ENCODE data around the gene ARHGAP21. TPM values are rescaled to one million over a fixed set of nuclear protein-coding genes. Genes with fewer than 3 reads are reported as not detected.

Gene ARHGAP21
- polyA plus RNA-seq, 4 donors: 67.0 to 98.7 (median 84.0) TPM

GRCh38 chr10:24589265-24589664 is 134.4 kb downstream of the ARHGAP21 start:
- DNase-seq (ENCODE audit: low read depth in 4 of 4, low spot score in 2 of 4): no peak

DNA sequence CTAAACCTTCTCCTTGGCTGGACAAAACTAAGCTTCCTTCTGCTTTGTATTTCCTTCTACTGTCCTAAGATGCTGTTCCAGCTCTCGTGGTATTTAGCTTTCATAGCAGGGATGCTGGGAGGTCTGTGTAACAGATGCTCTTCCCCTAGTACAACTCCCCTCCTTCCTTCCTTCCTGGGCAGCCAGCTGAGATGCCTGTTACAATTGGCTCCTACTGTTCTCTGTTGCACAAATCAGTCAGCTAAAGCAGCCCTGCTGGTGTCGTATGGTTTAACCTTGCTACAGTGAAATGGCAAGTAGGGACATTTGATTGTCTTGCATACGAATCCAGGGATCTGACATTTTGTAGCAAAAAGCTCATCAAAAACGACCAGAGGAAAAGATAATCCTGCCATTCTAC is 143.8 kb downstream of the ARHGAP21 start:
- DNase-seq (ENCODE audit: low read depth in 4 of 4, low spot score in 2 of 4): no peak

GRCh38 chr10:24579448-24579847 is 144.2 kb downstream of the ARHGAP21 start:
- no peak for DNase-seq (ENCODE audit: low read depth in 4 of 4, low spot score in 2 of 4)

- DNase-seq (ENCODE audit: low read depth in 4 of 4, low spot score in 2 of 4): no peak
Observed at GRCh38 chr10:24575481-24576002, 148.1 kb downstream of the ARHGAP21 start.

DNA sequence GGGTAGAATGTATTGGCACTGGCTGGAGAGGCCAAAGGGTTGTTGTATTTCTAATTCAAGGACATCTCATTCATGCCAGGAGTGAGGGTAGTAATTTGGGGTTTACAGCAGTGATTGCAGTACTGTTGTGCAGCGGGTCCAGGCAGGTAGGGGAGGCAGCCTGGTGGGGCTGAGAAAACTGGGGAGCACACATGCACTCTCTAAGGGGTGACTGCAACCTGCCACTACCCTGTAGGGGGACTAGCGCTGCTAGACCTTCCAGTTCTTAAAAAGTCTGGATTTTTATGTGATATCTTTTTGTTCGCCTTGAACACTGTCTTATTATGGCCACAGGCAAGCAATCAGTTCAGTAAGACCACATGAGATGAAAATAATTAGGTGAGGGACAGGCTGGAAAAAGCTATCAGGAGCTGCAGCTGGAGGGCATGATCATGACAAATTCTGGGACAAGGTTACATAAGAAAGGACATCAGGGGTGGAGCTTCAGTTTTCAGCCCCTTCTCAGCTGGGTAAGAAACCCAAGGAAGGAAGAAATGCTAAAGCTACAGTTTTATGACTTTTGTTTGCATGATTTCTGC is 149.0 kb downstream of the ARHGAP21 start:
- DNase-seq (ENCODE audit: low read depth in 4 of 4, low spot score in 2 of 4): no peak

- no peak for DNase-seq (ENCODE audit: low read depth in 4 of 4, low spot score in 2 of 4)
Observed at GRCh38 chr10:24574161-24574560, 149.5 kb downstream of the ARHGAP21 start.

DNA sequence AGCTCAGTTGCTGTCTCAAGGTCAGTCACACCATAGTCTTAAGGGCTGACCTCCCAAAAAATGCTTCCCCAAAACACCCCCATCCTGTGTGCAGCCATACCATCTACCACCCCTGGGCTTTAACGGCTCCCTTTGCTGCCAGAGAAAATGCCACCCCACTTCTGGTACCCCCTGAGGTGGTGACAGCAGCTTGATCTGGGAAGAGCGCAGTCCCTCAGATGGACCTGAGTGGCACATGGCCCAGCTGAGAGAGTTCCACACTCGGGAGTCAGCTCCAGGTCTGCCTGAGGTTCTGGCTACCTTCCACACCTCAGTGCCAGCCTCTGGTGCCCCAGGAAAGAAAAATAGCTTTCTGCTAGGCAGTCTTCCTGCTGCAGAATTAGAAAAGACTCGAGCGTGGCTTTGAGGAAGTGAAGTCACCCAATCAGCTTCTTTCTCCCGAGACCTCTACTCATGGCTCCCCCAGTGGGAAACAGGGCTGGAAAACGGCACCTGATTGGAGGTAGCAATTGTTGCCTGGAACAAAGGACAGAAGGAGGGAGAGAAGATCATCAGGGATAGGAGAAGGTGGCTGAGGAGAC is 151.7 kb downstream of the ARHGAP21 start:
- DNase-seq (ENCODE audit: low read depth in 4 of 4, low spot score in 2 of 4): no peak

DNA sequence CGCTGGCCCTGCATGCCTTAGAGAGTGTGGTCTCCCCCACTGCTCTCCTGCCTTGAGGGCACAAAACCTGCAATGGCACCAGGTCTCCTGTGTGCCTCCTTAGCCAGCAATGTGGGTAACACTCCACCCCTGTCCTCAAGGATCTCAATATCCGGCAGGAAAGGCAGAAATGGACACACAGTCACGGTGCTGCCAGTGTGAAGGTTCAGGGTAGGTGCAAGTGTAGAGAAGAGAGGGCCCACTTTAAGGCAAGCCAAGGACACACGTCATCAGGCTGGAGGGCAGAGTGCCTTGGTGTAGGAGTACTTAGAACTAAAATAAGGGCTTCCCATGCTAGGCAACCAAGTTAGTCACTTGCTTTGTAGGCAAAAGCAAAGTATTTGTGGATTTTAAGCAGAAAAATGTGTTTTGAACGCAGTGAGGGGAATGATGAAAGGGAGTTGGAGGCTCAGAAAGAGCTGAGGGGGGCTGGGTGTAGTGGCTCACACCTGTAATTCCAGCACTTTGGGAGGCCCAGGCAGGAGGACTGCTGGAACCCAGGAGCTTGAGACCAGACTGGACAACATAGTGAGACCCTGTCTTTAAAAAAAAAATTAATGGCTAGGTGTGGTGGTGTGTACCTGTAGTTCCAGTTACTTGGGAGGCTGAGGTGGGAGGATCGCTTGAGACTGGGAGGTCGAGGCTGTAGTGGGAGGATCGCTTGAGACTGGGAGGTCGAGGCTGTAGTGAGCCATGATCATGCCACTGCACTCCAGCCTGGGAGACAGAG is 152.8 kb downstream of the ARHGAP21 start:
- DNase-seq (ENCODE audit: low read depth in 4 of 4, low spot score in 2 of 4): no peak

GRCh38 chr10:24569828-24570657 is 153.6 kb downstream of the ARHGAP21 start:
- DNase-seq (ENCODE audit: low read depth in 4 of 4, low spot score in 2 of 4): no peak

DNA sequence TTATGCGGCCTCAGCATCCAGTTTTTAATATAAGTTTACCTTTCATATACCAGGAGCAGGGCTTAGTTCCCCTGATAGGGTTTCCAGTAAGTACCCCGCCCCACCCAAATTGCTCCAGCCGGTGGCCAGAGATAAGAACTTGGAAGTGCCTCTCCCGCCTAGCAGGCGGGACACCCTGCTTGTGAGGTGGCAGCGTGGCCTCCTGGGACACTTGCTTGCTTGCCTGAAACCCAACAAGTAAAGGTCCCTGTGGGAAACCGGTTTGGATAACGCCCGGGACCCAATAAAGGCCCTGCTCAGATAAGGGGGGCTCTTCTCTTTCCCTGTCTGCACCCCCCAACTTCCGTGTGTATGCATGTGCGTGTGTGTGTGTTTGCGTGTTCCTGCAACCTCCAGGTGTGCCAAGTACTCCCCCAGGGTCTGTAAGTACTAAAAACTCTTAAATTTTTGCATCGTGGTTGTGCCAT is 154.3 kb downstream of the ARHGAP21 start:
- DNase-seq (ENCODE audit: low read depth in 4 of 4, low spot score in 2 of 4): no peak

- no peak for DNase-seq (ENCODE audit: low read depth in 4 of 4, low spot score in 2 of 4)
Observed at GRCh38 chr10:24568042-24568441, 155.6 kb downstream of the ARHGAP21 start.

GRCh38 chr10:24561453-24561852 is 162.2 kb downstream of the ARHGAP21 start:
- DNase-seq (ENCODE audit: low read depth in 4 of 4, low spot score in 2 of 4): peak in 1 of 4 donors; percentile 21

GRCh38 chr10:24556750-24557742 is 166.6 kb downstream of the ARHGAP21 start:
- peak in 2 of 4 donors; percentile 32 to 64 for DNase-seq (ENCODE audit: low read depth in 4 of 4, low spot score in 2 of 4)

DNA sequence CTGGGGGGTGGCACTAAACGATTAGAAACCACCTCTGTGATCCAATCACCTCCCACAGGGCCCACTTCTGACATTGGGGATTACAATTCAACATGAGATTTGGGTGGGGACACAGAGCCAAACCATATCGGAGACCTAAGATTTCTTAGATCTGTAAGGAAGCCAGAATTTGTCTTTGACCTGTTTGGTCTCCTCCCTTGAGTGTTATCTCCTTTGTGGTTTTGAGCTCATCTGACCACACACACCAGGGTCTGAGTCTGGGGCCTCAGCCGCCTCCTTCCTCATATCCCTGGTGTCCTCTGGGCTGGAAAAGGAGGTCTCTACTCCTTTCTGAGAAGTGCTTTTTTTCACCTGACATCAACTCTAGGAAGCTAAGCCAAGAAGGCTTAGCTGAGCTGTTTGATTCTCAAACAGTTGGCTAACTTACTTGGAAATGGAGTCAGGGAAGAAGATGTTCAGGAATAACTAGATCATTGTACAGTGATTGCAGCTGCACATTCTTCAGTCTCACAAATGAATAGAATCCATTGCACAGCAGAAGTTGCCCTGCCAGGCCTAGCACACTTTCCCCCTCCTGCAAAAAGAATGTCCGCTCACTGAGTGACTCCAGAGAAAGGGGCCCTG is 167.4 kb downstream of the ARHGAP21 start:
- DNase-seq (ENCODE audit: low read depth in 4 of 4, low spot score in 2 of 4): no peak

DNA sequence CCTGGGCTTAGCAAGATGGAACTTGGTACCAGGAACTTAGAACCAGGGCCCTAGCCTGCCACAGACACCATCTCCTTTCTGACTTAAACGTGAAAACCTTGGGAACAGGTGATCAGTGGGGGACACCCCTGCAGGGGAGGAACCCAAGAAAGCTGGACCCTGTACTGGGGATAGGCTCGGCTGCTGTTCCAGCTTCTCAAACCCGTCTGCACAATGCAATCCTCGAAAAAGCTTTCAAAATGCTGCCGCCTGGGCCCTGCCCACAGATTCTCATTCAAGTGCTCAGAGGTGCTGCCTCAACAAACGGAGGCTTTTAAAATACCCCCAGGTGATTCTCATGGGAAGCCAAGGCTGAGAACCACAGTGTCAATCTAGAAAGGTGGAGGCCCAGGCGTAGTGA is 169.7 kb downstream of the ARHGAP21 start:
- DNase-seq (ENCODE audit: low read depth in 4 of 4, low spot score in 2 of 4): no peak

GRCh38 chr10:24553051-24553612 is 170.6 kb downstream of the ARHGAP21 start:
- no peak for DNase-seq (ENCODE audit: low read depth in 4 of 4, low spot score in 2 of 4)

DNA sequence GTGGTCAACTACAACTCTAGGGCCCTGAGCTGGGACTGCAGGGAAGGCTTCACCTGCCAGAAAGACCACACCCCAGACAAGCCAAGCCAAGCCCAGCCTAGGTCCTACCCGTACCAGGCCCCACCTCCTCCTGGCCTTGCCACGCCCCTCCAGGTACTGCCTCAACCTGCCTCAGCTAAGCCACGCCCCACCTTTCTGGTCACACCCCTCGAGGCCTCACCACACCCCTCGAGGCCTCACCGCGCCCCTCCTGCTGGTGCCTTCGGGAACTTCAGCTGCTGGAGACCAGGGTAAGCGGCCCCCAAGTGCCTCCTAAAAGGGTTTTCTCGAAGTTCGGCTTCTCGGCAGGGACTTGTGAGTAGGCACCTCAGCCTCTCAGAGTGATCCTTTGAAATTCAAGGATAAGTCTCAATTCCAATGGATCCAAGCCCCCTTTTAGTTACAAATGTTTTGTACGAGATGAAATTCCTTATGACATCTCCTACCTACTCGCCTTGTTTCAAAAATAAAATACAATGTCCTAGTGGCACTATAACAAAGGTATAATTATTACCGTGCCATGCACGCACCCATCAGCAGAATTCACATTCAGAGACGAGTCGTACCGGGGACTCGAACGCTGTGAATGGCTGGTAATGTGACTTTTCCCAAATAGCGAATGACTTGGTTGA is 171.2 kb downstream of the ARHGAP21 start:
- no peak for DNase-seq (ENCODE audit: low read depth in 4 of 4, low spot score in 2 of 4)

DNA sequence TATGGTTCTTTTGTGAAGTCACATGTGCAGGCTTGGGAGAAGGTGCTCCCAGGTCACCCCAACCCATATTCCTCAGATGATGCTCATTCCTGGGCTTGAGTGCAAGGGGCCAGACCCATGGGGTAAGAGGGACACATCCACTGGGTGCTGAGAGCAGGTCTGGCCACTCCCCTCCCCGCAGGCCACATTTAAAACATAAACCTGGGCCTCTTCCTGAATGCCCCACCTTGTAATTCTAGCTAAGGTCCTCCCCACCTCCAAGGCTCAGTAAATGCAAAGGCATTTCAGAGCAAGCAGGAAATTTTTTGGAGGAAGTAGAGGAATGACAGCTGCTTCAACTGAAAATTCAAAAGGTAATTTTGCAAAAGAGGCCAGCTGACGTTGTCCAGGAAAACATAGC is 172.5 kb downstream of the ARHGAP21 start:
- DNase-seq (ENCODE audit: low read depth in 4 of 4, low spot score in 2 of 4): no peak
